Occipital lobe (tissue), 2 donors: ENCODE results near the gene TRAPPC2. TPM values are rescaled to one million over a fixed set of nuclear protein-coding genes. Genes with fewer than 3 reads are reported as not detected.

Experiments
- DNase-seq: peaks from one replicate; lab custom pipeline; 2025; lab: John Stamatoyannopoulos, UW
- total RNA-seq: library from RNA; depleted of rRNA; stranded (reverse); fragments of >200 nt; gene quantifications from one replicate; pipeline ENCODE4 v1.2.3, GENCODE V29; 2014

TRAPPC2 gene
- total RNA-seq, 1 donor from 2014 or later: 76.7 TPM

- DNase-seq: no peak
These were observed 65.1 kb downstream of the TRAPPC2 start for GRCh38 chrX:13669246-13669737.

- no peak for DNase-seq
These were observed 66.5 kb downstream of the TRAPPC2 start for GRCh38 chrX:13667919-13668318.

GRCh38 chrX:13666836-13667235 lies 67.6 kb downstream of the TRAPPC2 start:
- DNase-seq: peak; percentile 22

- DNase-seq: no peak
These were observed 70.4 kb downstream of the TRAPPC2 start for GRCh38 chrX:13664020-13664419.

- no peak for DNase-seq
These were observed 72.0 kb downstream of the TRAPPC2 start for GRCh38 chrX:13662355-13662791.

Other genes with a start within 250 kb of the TRAPPC2 start
- gene EGFL6, start 165.0 kb downstream of the TRAPPC2 start, total RNA-seq: 0.31 TPM
- 14.7 TPM for gene TCEANC, start 81.5 kb downstream of the TRAPPC2 start, total RNA-seq
- gene RAB9A, start 45.5 kb downstream of the TRAPPC2 start, total RNA-seq: 29.2 TPM
- gene OFD1, start 128 bp upstream of the TRAPPC2 start, total RNA-seq: 20.7 TPM
- 418 TPM for gene GPM6B, start 82.5 kb upstream of the TRAPPC2 start, total RNA-seq